Mesodermal cell (in vitro differentiated cells): ENCODE data around the gene IQGAP2.

Experiments
- H3K27ac ChIP-seq: 2 replicates; pipeline ENCODE4 v1.7.0; 2013; ENCODE audit warnings: mild to moderate bottlenecking, low read depth, low read length, moderate library complexity; ENCODE audit not compliant: severe bottlenecking
- H3K36me3 ChIP-seq: 2 replicates; pipeline ENCODE4 v1.7.1; 2013; ENCODE audit warnings: mild to moderate bottlenecking, low read length, moderate library complexity; ENCODE audit not compliant: control insufficient read depth, insufficient read depth
- H3K4me1 ChIP-seq: one replicate; pipeline ENCODE4 v1.7.1; 2013; ENCODE audit warnings: mild to moderate bottlenecking, low read length; ENCODE audit not compliant: insufficient read depth, control insufficient read depth, poor library complexity, severe bottlenecking
- H3K4me3 ChIP-seq: 2 replicates; pipeline ENCODE4 v1.7.0; 2013; ENCODE audit warnings: low read length, control low read depth, mild to moderate bottlenecking; ENCODE audit not compliant: insufficient read depth, poor library complexity, severe bottlenecking; ENCODE audit errors: extremely low read depth
- H3K9me3 ChIP-seq: 2 replicates; pipeline ENCODE4 v1.7.1; 2013; ENCODE audit warnings: mild to moderate bottlenecking, low read length, moderate library complexity; ENCODE audit not compliant: control insufficient read depth
- WGBS, 2 experiments: methylation state at CpG; one replicate each; pipeline ENCODE4 v1.1.5; 2013; ENCODE audit warnings: missing lambda C conversion rate in 2 of 2; ENCODE audit not compliant: insufficient coverage in 2 of 2; 5-methylcytosine and 5-hydroxymethylcytosine counted together

The IQGAP2 gene

DNA sequence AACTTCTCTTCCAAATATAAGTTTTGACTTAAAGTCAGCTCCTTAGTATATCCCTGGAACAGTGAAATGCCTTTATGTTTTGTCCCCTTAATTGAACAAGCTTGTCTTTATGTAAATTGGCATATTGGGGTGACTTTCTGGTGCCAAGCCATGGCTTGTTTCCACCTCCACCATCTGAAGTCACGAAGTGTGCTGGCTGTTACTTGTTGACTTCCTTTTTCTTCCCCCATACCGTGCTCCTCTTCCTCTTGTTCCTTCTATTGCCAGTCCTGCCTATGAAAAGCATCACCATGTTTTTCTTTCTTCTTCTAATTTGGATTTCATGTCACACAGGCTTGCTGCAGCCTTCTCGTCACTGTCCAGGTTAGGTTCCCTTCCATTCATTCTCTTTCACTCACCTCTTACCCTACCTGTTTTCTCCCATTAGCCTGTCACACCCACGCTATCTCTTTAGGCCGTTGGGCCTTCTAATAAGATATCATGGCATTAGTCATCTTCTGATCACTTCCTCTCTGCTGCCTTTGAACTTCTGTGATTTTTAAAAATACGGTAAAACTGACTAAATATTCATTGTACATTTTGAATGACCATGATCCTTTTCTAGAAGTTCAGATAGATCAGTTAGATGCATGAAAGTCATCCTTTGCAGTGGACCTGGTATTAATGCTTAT is 48.1 kb downstream of the IQGAP2 start:
- Histone ChIP-seq H3K4me1 (no peaks in the 10 kb centered on the region), H3K27ac (no peak overlapping the region)

DNA sequence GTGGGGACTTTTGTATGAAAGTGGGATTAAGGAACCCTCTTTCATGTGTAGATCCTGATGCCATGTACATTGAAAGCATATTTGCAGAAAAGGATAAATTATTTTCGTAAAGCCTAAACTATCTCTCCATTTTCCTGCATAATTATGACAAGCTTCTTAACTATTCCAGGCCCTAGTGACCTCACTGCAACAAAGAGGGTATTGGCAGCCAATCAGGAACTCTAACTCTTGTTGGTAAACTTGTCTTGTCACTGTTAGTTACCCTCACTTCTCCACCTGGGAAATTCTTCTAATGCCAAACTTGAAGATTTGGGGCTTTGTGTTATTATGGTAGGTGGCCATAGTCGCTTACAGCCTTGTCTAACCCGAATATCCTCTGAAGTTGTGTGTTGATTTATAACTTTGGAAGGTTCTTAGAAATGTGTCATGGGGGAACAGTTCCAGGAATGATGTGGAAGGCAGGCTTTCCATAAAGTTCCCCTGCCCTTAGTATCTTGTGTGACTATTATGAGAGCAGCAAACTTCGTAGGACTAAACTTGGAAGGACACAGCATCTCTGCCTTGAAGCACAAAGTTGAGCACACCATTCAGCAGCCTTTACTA is 52.5 kb downstream of the IQGAP2 start:
- Histone ChIP-seq H3K4me3 (no peak overlapping the region), H3K27ac (no peak overlapping the region), H3K4me1 (no peaks in the 10 kb centered on the region), H3K36me3 (no peaks in the 10 kb centered on the region), H3K9me3 (no peaks in the 10 kb centered on the region)
- whole genome bisulfite sequencing, 2 experiments = 85 to 88% methylated on average over 2 of the region's 4 CpGs

More for the DNA sequence above, 48.1 kb downstream of the IQGAP2 start:
- WGBS, 2 experiments = 92 to 94% methylated on average over 5 of the region's 6 CpGs
- Histone ChIP-seq H3K4me3 (no peak overlapping the region), H3K9me3 (no peaks in the 10 kb centered on the region), H3K36me3 (no peaks in the 10 kb centered on the region)

DNA sequence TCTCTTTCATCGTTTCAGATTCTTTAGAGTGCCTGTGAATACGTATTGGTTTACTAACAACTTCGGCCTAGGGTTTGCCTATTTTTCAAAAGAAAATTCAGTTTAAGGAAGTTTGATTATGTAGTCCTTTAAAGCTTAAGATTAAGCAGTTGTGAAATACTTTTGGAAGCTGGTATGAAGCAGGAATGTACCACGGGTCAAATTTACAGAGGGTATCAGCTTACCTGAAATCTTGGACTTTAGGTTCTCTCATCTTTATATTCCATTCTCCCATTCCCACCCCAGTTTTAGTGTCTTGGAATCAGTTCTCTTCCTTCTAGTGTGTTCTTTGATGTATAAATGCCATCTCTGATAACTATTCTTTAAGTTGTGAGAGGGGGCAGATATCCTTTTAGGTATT is 53.2 kb downstream of the IQGAP2 start:
- H3K4me3 ChIP-seq = no peak overlapping the region
- 89 to 100% methylated on average over 3 of the region's 4 CpGs for WGBS, 2 experiments
- H3K27ac ChIP-seq = no peak overlapping the region
- H3K36me3 ChIP-seq = no peaks in the 10 kb centered on the region
- H3K9me3 ChIP-seq = no peaks in the 10 kb centered on the region
- no peaks in the 10 kb centered on the region for H3K4me1 ChIP-seq

GRCh38 chr5:76457674-76458485 is 54.8 kb downstream of the IQGAP2 start:
- no peak overlapping the region for H3K4me3 ChIP-seq
- H3K9me3 ChIP-seq = no peaks in the 10 kb centered on the region
- H3K36me3 ChIP-seq = no peaks in the 10 kb centered on the region
- no peak overlapping the region for H3K27ac ChIP-seq
- 83 to 100% methylated on average over 1 of the region's 4 CpGs for WGBS, 2 experiments
- no peaks in the 10 kb centered on the region for H3K4me1 ChIP-seq

GRCh38 chr5:76458486-76458830 is 55.4 kb downstream of the IQGAP2 start:
- no peaks in the 10 kb centered on the region for H3K36me3 ChIP-seq
- H3K9me3 ChIP-seq = no peaks in the 10 kb centered on the region
- WGBS, 2 experiments = no CpG with 5 or more reads among the region's 1 CpG
- H3K4me1 ChIP-seq = no peaks in the 10 kb centered on the region
- H3K4me3 ChIP-seq = no peak overlapping the region
- H3K27ac ChIP-seq = no peak overlapping the region

GRCh38 chr5:76460104-76460503 is 57.0 kb downstream of the IQGAP2 start:
- H3K27ac ChIP-seq = no peak overlapping the region
- no peaks in the 10 kb centered on the region for H3K4me1 ChIP-seq
- H3K9me3 ChIP-seq = no peaks in the 10 kb centered on the region
- no peak overlapping the region for H3K4me3 ChIP-seq
- no peaks in the 10 kb centered on the region for H3K36me3 ChIP-seq
- WGBS, 2 experiments = 90% methylated on average over 3 of the region's 3 CpGs

DNA sequence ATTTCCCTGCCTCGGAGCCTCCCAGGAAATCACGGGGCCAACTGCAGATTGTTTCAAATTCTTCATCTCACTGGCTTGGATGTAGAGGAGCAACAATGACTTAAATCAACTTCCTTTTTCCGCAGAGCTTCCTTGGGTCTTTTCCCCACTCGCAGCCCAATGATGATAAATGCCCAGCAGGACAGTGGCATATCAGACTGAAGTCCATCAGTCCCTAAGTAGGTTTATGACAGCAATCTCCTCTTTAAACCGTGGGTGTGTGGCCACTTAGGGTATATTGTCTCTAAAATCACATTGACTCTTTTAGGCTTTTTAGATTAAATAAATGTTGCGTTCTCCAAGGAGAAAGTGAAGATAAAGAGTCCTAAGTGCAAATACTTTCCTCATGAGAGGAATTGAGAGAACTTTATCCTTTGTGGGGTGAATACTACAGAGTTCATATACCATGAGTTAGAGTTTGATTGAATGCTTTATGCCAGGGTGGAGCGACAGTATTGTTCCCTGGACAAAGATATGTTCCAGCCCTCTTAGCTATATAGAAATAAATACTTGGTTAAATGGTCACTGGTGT is 59.1 kb downstream of the IQGAP2 start:
- no peaks in the 10 kb centered on the region for H3K36me3 ChIP-seq
- WGBS, 2 experiments = 80% methylated on average over 1 to 3 of the region's 7 CpGs
- no peak overlapping the region for H3K4me3 ChIP-seq

DNA sequence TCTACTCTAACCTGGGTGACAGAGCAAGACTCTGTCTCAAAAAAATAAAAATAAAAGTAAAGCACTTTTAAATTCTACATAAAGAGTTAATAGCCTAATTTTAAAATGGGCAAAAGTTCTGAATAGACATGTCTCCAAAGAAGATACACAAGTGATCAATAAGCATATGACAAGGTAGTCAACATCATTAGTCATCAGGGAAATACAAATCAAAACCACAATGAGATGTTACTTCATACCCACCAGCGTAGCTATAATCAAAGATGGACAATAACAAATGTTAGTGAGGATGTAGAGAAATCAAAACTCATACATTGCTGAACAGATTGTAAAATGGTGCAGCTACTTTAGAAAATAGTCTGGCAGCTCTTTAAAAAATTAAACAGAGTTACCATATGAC is 64.1 kb downstream of the IQGAP2 start:
- WGBS, 2 experiments = no CpG with 5 or more reads among the region's 1 CpG

More for the DNA sequence above, 59.1 kb downstream of the IQGAP2 start:
- Histone ChIP-seq H3K4me1 (no peaks in the 10 kb centered on the region), H3K9me3 (no peaks in the 10 kb centered on the region), H3K27ac (no peak overlapping the region)

GRCh38 chr5:76468635-76469425 is 65.7 kb downstream of the IQGAP2 start:
- WGBS, 2 experiments = 90 to 95% methylated on average over 8 of the region's 12 CpGs

More for the DNA sequence above, 64.1 kb downstream of the IQGAP2 start:
- Histone ChIP-seq H3K4me1 (no peaks in the 10 kb centered on the region), H3K36me3 (no peaks in the 10 kb centered on the region), H3K9me3 (no peaks in the 10 kb centered on the region), H3K4me3 (no peak overlapping the region), H3K27ac (no peak overlapping the region)

DNA sequence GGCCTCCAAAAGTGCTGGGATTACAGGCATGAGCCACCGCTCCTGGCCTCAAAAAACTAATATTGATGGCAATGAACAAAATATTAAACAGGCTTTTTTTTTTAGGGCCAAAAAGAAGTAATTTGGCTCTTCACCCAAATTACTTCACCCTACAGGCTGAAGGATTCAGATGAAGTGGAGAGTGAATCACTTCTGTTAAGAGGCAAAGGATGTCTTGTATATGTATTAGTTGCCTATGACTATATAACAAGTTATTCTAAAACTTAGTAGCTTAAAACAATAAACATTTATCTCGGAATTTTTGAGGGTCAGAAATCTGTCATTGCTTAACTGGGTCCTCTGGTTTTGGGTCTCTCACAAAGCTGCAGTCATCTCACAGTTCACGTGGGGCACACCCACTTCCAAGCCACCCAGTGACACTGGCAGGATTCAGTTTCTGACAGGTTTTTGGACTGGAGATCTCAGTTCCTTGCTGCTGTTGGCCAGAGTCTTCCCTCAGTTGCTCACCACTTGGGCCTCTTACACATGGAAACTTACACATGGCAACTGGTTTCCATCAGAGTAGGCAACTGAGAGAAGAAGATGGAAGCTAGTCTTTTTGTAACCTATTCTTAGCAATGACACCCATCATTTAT is 66.7 kb downstream of the IQGAP2 start:
- no peak overlapping the region for H3K4me3 ChIP-seq
- H3K9me3 ChIP-seq = no peaks in the 10 kb centered on the region
- no peaks in the 10 kb centered on the region for H3K36me3 ChIP-seq
- H3K4me1 ChIP-seq = no peaks in the 10 kb centered on the region
- no peak overlapping the region for H3K27ac ChIP-seq
- WGBS, 2 experiments = 90 to 100% methylated on average over 1 to 2 of the region's 3 CpGs

More at GRCh38 chr5:76468635-76469425, 65.7 kb downstream of the IQGAP2 start:
- H3K9me3 ChIP-seq = no peaks in the 10 kb centered on the region
- H3K4me3 ChIP-seq = no peak overlapping the region
- H3K36me3 ChIP-seq = no peaks in the 10 kb centered on the region
- H3K4me1 ChIP-seq = no peaks in the 10 kb centered on the region
- H3K27ac ChIP-seq = no peak overlapping the region
